ENCODE measurements around the gene ZBTB32.
"Not testable (repeated sequence)": the region's sequence is repeated elsewhere in the genome, so short reads cannot be mapped to it uniquely, and the experiment has no call there.

The ZBTB32 gene

GRCh38 chr19:35722897-35723296, 18.5 kb downstream of the ZBTB32 start:
- Histone ChIP-seq H3K4me1 (no peaks in the 10 kb centered on the region), H3K9ac (no peak overlapping the region), H3K36me3 (ENCODE audit: control insufficient read depth, insufficient read depth, low read length) (no peaks in the 10 kb centered on the region), H2AFZ (no peak overlapping the region), H3K4me2 (ENCODE audit: low read length) (no peak overlapping the region), H3K79me2 (peaks cover 40% of the 10 kb centered on the region), H3K27me3 (ENCODE audit: control insufficient read depth, insufficient read depth, low read length) (no peaks in the 10 kb centered on the region), H3K9me3 (ENCODE audit: control insufficient read depth, low read length) (no peaks in the 10 kb centered on the region), H3K27ac (no peak overlapping the region), H3K4me3 (ENCODE audit: low read depth, low read length) (no peak overlapping the region)
- no peak for TF ChIP-seq CTCF (IDR thresholded peaks at IDR 0.05)

- Histone ChIP-seq H3K27ac (no peak overlapping the region), H3K4me3 (ENCODE audit: low read depth, low read length) (no peak overlapping the region), H3K79me2 (peaks cover 40% of the 10 kb centered on the region), H3K4me2 (ENCODE audit: low read length) (no peak overlapping the region), H2AFZ (no peak overlapping the region), H3K27me3 (ENCODE audit: control insufficient read depth, insufficient read depth, low read length) (no peaks in the 10 kb centered on the region), H3K4me1 (no peaks in the 10 kb centered on the region), H3K9ac (no peak overlapping the region), H3K9me3 (ENCODE audit: control insufficient read depth, low read length) (no peaks in the 10 kb centered on the region), H3K36me3 (ENCODE audit: control insufficient read depth, insufficient read depth, low read length) (no peaks in the 10 kb centered on the region)
- TF ChIP-seq CTCF (IDR thresholded peaks at IDR 0.05) = no peak
Observed at GRCh38 chr19:35723671-35724070, 19.3 kb downstream of the ZBTB32 start.

- H3K4me2 ChIP-seq (ENCODE audit: low read length); H3K27ac ChIP-seq; H3K4me1 ChIP-seq; H3K9ac ChIP-seq; H3K9me3 ChIP-seq (ENCODE audit: control insufficient read depth, low read length); H3K4me3 ChIP-seq (ENCODE audit: low read depth, low read length); H2AFZ ChIP-seq; H3K36me3 ChIP-seq (ENCODE audit: control insufficient read depth, insufficient read depth, low read length); H3K27me3 ChIP-seq (ENCODE audit: control insufficient read depth, insufficient read depth, low read length): not testable (repeated sequence)
- peaks cover 38% of the 10 kb centered on the region for H3K79me2 ChIP-seq
Observed at GRCh38 chr19:35724132-35724531, 19.8 kb downstream of the ZBTB32 start.

GRCh38 chr19:35724560-35724959, 20.2 kb downstream of the ZBTB32 start:
- H3K4me3 ChIP-seq (ENCODE audit: low read depth, low read length) = no peak overlapping the region
- H3K4me2 ChIP-seq (ENCODE audit: low read length) = no peak overlapping the region
- H3K79me2 ChIP-seq = peaks cover 33% of the 10 kb centered on the region
- no peaks in the 10 kb centered on the region for H3K36me3 ChIP-seq (ENCODE audit: control insufficient read depth, insufficient read depth, low read length)
- no peak overlapping the region for H3K9ac ChIP-seq
- H3K9me3 ChIP-seq (ENCODE audit: control insufficient read depth, low read length) = no peaks in the 10 kb centered on the region
- H3K27me3 ChIP-seq (ENCODE audit: control insufficient read depth, insufficient read depth, low read length) = no peaks in the 10 kb centered on the region
- no peak overlapping the region for H3K27ac ChIP-seq
- no peak overlapping the region for H2AFZ ChIP-seq
- H3K4me1 ChIP-seq = no peaks in the 10 kb centered on the region
- no peak for TF ChIP-seq CTCF (IDR thresholded peaks at IDR 0.05)

- Histone ChIP-seq H3K9me3 (ENCODE audit: control insufficient read depth, low read length) (no peaks in the 10 kb centered on the region), H3K79me2 (peaks cover 27% of the 10 kb centered on the region), H3K4me2 (ENCODE audit: low read length) (no peak overlapping the region), H3K27me3 (ENCODE audit: control insufficient read depth, insufficient read depth, low read length) (no peaks in the 10 kb centered on the region), H3K4me1 (no peaks in the 10 kb centered on the region), H3K9ac (no peak overlapping the region), H3K36me3 (ENCODE audit: control insufficient read depth, insufficient read depth, low read length) (no peaks in the 10 kb centered on the region), H3K4me3 (ENCODE audit: low read depth, low read length) (no peak overlapping the region), H2AFZ (no peak overlapping the region), H3K27ac (no peak overlapping the region)
- TF ChIP-seq CTCF (IDR thresholded peaks at IDR 0.05) = no peak
Observed at GRCh38 chr19:35725216-35725861, 21.0 kb downstream of the ZBTB32 start.
